Nucleus accumbens (tissue), 56 donors: ENCODE measurements around the gene HOXA3.

ENCODE experiments used
- DNase-seq, 56 donors: peaks; one replicate each; lab custom pipeline; 2025; lab: John Stamatoyannopoulos, UW

The HOXA3 gene

DNA sequence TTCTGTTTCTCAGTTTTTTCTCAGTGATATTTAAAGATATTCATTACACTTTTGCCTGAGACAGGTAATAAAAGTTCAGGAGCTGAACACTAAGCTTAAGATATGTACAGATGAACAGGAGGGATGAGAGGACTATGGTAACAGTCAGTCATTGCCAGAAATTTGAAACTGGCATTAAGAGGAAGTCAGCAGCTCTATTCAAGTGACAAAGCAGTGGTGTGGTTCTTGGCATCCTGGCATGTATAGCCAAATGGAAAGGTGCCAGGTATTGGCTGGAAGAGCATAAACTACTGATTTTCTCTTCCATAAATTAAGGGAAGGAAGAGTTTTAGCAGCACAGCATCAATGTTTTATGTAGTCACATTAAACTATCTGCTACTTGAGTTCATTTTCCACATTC lies 79.3 kb downstream of the HOXA3 start:
- DNase-seq: no peak

DNA sequence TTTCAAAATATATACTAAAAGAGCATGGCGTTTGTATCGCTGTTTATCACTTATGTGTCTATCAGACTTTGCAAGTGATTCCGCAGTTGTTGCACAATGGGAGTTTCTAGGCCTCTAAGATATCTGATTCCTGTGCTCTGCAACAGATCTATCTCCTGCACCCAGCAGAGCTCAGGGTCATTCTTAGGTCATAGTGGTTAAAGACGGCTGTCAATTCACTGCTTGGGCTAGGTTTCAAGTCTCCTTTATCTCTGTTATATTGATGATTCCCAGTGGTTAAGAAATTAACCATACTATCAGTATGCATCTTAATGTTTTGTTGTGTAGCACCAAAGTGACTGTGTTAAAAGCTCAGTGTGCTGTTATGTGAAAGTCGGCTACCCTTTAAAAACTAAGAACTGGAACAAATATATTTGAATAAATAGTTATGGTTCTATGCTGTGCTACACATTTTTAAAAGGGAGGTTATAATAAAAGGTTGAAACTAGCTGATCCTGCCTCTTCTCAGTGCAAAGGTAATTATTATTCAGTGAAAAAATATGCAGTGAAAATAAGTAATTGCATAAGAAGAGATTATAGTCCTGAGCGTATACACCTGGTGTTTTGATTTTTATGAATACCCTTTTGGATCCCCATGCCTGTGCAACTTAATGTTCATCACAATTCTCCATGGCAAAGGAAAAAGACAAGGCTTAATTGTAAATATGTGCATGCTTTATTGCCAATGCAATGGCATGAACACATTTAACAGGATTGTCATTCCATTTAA lies 80.6 kb downstream of the HOXA3 start:
- DNase-seq: no peak

DNA sequence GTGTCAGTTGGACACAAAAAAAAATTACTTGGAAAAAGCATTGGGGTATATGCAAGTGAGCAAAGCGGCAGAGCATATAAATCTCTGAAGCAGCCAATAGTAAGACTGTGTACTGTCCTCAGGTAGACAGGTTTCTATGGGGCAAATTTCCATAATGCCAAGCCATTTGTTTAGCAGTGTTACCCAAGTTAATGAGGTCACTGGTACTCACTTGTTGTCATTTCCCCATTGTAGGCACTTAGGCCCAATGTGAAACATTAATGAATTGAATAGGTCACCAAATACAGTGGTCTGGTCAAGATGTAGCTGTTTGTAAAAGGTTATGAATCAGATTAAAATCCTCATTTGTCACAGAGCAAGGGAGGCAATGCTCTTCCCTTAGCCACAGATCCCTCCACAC lies 84.1 kb downstream of the HOXA3 start:
- DNase-seq: no peak

GRCh38 chr7:27066148-27066547 lies 86.2 kb downstream of the HOXA3 start:
- DNase-seq: no peak

- DNase-seq: no peak
Observed at GRCh38 chr7:27065709-27066108, 86.7 kb downstream of the HOXA3 start.

- no peak for DNase-seq
Observed at GRCh38 chr7:27064661-27065060, 87.7 kb downstream of the HOXA3 start.

DNA sequence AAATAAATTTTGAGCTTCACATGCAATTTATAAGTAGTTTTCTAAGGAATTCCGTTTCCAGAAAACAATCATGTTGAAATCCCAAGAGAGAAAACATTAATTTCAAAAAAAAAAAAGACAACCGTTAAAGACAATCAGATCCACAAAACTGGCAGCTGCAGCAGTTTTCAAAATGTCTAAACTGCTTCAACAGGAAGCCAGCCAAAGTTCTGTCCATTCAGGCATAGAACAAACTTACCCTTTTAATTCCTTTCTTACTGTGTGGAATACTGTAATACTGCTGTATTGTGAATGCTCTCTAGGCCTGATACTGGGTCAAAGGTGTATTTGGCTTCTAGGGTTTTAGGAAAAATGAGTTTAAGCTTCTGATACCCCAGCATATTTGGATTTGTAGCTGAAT lies 88.2 kb downstream of the HOXA3 start:
- no peak for DNase-seq

DNA sequence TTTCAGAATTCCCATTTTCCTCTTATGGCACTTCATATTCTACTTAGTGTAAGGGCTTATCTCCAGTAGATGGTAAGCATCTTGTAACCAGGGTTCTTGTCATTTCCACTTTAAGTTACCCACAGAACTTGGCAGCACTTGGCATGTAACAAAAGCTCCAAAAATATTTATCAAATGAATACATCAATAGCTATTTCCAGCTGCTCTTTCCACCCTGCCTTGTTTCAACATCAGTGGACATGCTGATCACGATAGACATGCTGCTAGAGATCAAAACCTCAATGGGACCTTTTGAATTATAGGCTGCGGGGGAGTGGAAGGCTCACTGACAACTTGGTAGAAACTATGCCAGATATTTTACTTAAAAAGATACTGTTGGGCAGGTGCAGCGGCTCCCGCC lies 89.4 kb downstream of the HOXA3 start:
- no peak for DNase-seq
